HepG2 (cell line): ENCODE measurements around the gene C22orf42. TPM values are rescaled to one million over a fixed set of nuclear protein-coding genes. Genes with fewer than 3 reads are reported as not detected.
A peak's percentile ranks its signal among the peaks of the same experiment; 100 is the strongest.

Source experiments
- ATAC-seq: fragments of 200-7000 bp; cut with Tn5 transposase; 3 replicates; pipeline ENCODE4 v1.9.1; 2020; ENCODE audit warnings: mild to moderate bottlenecking, moderate library complexity
- BruUV-seq: library from RNA; stranded (reverse); fragments of 400-500 nt; replicated peaks from 2 replicates; lab custom pipeline; 2021; lab: Mats Ljungman, UMichigan
- CTCF ChIA-PET: fragments of 300-600 bp; formaldehyde crosslinking; extraction: SDS; loops from one replicate; lab custom pipeline; 2021; ENCODE audit warnings: low total read pairs, inconsistent platforms, low intra/inter-chr PET ratio; lab: Yijun Ruan, JAX
- POLR2A ChIA-PET: fragments of 350-600 bp; sonication (Branson Sonifier 250); formaldehyde crosslinking; loops from one replicate; lab custom pipeline; 2020; ENCODE audit warnings: antibody characterized with exemption, inconsistent platforms; lab: Yijun Ruan, JAX
- DNase-seq: peaks from one replicate; pipeline ENCODE4 v3.0.0-alpha.2; 2015; ENCODE audit warnings: low spot score
- FAIRE-seq: peaks from 3 replicates; lab custom pipeline; 2011; peaks lifted over from hg19 to GRCh38; lab: Jason Lieb, UNC
- H2AFZ ChIP-seq: one replicate; pipeline ENCODE4 v1.6.1; 2011; ENCODE audit warnings: low read length, inconsistent platforms
- H3K27ac ChIP-seq: fragments of 300-600 bp; 3 replicates; pipeline ENCODE4 v1.8.0; 2011; ENCODE audit warnings: mixed run types, mild to moderate bottlenecking, mixed read lengths, low read length, inconsistent platforms; ENCODE audit not compliant: insufficient read depth; ENCODE audit errors: extremely low read length
- H3K27me3 ChIP-seq, 2 experiments: fragments of 200-600 bp in 1 of 2; 2 replicates in 1 of 2; 3 replicates in 1 of 2; pipeline versions ENCODE4 v1.6.0 to v1.8.0; 2011; ENCODE audit warnings: low read length in 2 of 2, mild to moderate bottlenecking in 2 of 2, moderate library complexity in 2 of 2, inconsistent platforms in 1 of 2; ENCODE audit not compliant: insufficient read depth in 2 of 2, control insufficient read depth in 1 of 2
- H3K36me3 ChIP-seq, 2 experiments: fragments of 200-600 bp in 1 of 2; replicated peaks in 1 of 2; 2 replicates in 1 of 2; 3 replicates in 1 of 2; pipeline versions ENCODE4 v1.5.1 to v1.8.0; 2011; ENCODE audit warnings: low read length in 2 of 2, inconsistent platforms in 1 of 2; ENCODE audit not compliant: insufficient read depth in 2 of 2, control insufficient read depth in 1 of 2
- H3K4me1 ChIP-seq: 2 replicates; pipeline ENCODE4 v1.5.1; 2012; ENCODE audit warnings: low read length, inconsistent platforms; ENCODE audit not compliant: insufficient read depth
- H3K4me2 ChIP-seq: 2 replicates; pipeline ENCODE4 v1.6.0; 2011; ENCODE audit warnings: low read depth, low read length, inconsistent platforms
- H3K4me3 ChIP-seq, 3 experiments: fragments of 200-600 bp in 1 of 3; sonication (generic), shearing (Covaris generic) in 1 of 3; replicated peaks in 1 of 3; 2 replicates each; pipeline ENCODE4 v1.5.1; 2011 to 2016; ENCODE audit warnings: low read length in 3 of 3, inconsistent platforms in 2 of 3, low read depth in 2 of 3, mild to moderate bottlenecking in 2 of 3, control low read depth in 1 of 3, mixed read lengths in 1 of 3; ENCODE audit not compliant: insufficient read depth in 1 of 3
- H3K79me2 ChIP-seq: one replicate; pipeline ENCODE4 v1.6.1; 2011; ENCODE audit warnings: low read length, inconsistent platforms; ENCODE audit not compliant: insufficient read depth
- H3K9ac ChIP-seq: 2 replicates; pipeline ENCODE4 v1.6.0; 2011; ENCODE audit warnings: mild to moderate bottlenecking, low read depth, low read length, inconsistent platforms; ENCODE audit not compliant: insufficient read depth
- H3K9me3 ChIP-seq: 2 replicates; pipeline ENCODE4 v1.5.1; 2012; ENCODE audit warnings: mild to moderate bottlenecking, low read length
- H4K20me1 ChIP-seq: 2 replicates; pipeline ENCODE4 v1.6.0; 2011; ENCODE audit warnings: inconsistent platforms, mild to moderate bottlenecking, low read length, moderate library complexity; ENCODE audit not compliant: insufficient read depth
- CAMTA2 ChIP-seq: sonication (generic); formaldehyde crosslinking; IDR thresholded peaks from 2 replicates; pipeline ENCODE4 v1.4.0; 2020; ENCODE audit warnings: mild to moderate bottlenecking, missing genetic modification reagents, borderline replicate concordance
- FOXM1 ChIP-seq: sonication (generic); formaldehyde crosslinking; IDR thresholded peaks from 2 replicates; pipeline ENCODE4 v1.5.0; 2020; ENCODE audit warnings: missing genetic modification reagents
- JUN ChIP-seq: sonication (generic); formaldehyde crosslinking; IDR thresholded peaks from 2 replicates; pipeline ENCODE4 v1.4.0; 2020; ENCODE audit warnings: mild to moderate bottlenecking, missing genetic modification reagents
- POLR2G ChIP-seq: fragments of 200-400 bp; formaldehyde crosslinking; IDR thresholded peaks from 2 replicates; pipeline ENCODE4 v1.6.1; 2018; ENCODE audit warnings: mild to moderate bottlenecking, low read depth, low read length, moderate library complexity
- SYNCRIP ChIP-seq: fragments of 200-400 bp; formaldehyde crosslinking; IDR thresholded peaks from 2 replicates; pipeline ENCODE4 v1.6.1; 2018; ENCODE audit warnings: mild to moderate bottlenecking, low read depth, low read length; ENCODE audit not compliant: insufficient read depth
- ZFP36 ChIP-seq: fragments of 150-350 bp; IDR thresholded peaks from 2 replicates; pipeline ENCODE4 v1.6.1; 2018; ENCODE audit warnings: borderline replicate concordance, low read length, low read depth; ENCODE audit not compliant: partially characterized antibody
- ZNF3 ChIP-seq: IDR thresholded peaks from 2 replicates; pipeline ENCODE4 v1.7.0; 2017; ENCODE audit warnings: inconsistent platforms
- ZNF629 ChIP-seq: sonication (generic); formaldehyde crosslinking; conservative IDR thresholded peaks from 2 replicates; pipeline ENCODE4 v1.5.0; 2020; ENCODE audit warnings: missing genetic modification reagents
- ZNF703 ChIP-seq: sonication (generic); formaldehyde crosslinking; IDR thresholded peaks from 2 replicates; pipeline ENCODE4 v1.5.1; 2020; ENCODE audit warnings: missing genetic modification reagents, mild to moderate bottlenecking, moderate library complexity, borderline replicate concordance
- WGBS: methylation state at CpG from one replicate; pipeline ENCODE4 v1.1.6; 2017; ENCODE audit warnings: low lambda C conversion rate; 5-methylcytosine and 5-hydroxymethylcytosine counted together
- in situ Hi-C: cut with HindIII; loops from 2 replicates; pipeline ENCODE4 v1.10.0; 2017; ENCODE audit warnings: low pct_unique_long_range_greater_than_20kb; ENCODE audit not compliant: extremely low pct_ligation_motif_present
- intact Hi-C: fragments of 100-400 bp; cut with micrococcal nuclease; formaldehyde crosslinking; loops from one replicate; pipeline ENCODE4 v1.10.0; 2022; ENCODE audit not compliant: unreplicated experiment
- polyA plus RNA-seq, 8 experiments: library from polyadenylated mRNA; depleted of rRNA in 3 of 8; stranded (reverse) in 7 of 8; unstranded in 1 of 8; fragments of >200 nt; fragmentation: Illumina TruSeq in 4 of 8; extraction: Trizol in 4 of 8; gene quantifications; 2 replicates each; pipeline versions ENCODE4 v1.2.1 to v1.2.3, GENCODE V29; 2011 to 2016; ENCODE audit warnings: low read depth in 4 of 8, missing spikeins in 1 of 8, mixed read lengths in 1 of 8; ENCODE audit not compliant: insufficient read depth in 1 of 8
- total RNA-seq, 5 experiments: library from RNA; depleted of rRNA; stranded (reverse); fragments of >200 nt; fragmentation: Illumina TruSeq; extraction: Trizol; gene quantifications; 2 replicates each; pipeline ENCODE4 v1.2.3, GENCODE V29; 2016; ENCODE audit warnings: low read depth in 1 of 5
- TF ChIP-seq, protein P1 (sequence below): sonication (generic); formaldehyde crosslinking; IDR thresholded peaks from 2 replicates; pipeline ENCODE4 v1.4.0; 2020; ENCODE audit warnings: mild to moderate bottlenecking, missing genetic modification reagents
- TF ChIP-seq, protein P2 (sequence below): fragments of 450-650 bp; IDR thresholded peaks from 2 replicates; pipeline ENCODE4 v1.6.1; 2016
- TF ChIP-seq, protein P3 (sequence below): IDR thresholded peaks from 2 replicates; pipeline ENCODE4 v1.6.1; 2018; ENCODE audit warnings: missing genetic modification reagents, mild to moderate bottlenecking, missing compliant biosample characterization
- TF ChIP-seq, protein P4 (sequence below), 2 experiments: sonication (generic) in 1 of 2; formaldehyde crosslinking in 1 of 2; IDR thresholded peaks; 2 replicates each; pipeline versions ENCODE4 v1.4.0 to v1.6.1; 2016 to 2020; ENCODE audit warnings: borderline replicate concordance in 1 of 2, low read depth in 1 of 2, mild to moderate bottlenecking in 1 of 2, missing genetic modification reagents in 1 of 2

The C22orf42 gene
- total and polyA plus RNA-seq, 2 of the 13 experiments (the other 11 are each of a cell fraction or from before 2014, with no cell fraction given): not detected

DNA sequence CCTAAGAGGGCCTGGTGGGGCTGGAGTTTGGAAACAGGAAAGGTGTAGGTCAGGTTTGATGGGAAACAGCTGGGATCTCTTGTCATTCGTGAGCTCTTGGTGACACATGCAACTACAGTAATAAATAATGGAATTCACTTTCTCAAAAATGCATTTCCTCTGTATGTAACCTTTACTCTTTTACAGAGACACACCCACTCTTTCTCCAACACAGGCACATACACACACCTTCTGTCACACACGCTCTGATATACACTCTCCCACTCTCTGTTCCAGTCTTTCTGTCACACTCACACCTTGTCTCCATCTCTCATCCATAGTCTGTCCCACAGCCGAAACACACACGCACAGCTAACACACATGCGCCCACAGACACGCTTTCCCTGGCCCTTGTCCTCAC lies 6.6 kb upstream of the C22orf42 start (continued):
- TF ChIP-seq, protein P1, sequence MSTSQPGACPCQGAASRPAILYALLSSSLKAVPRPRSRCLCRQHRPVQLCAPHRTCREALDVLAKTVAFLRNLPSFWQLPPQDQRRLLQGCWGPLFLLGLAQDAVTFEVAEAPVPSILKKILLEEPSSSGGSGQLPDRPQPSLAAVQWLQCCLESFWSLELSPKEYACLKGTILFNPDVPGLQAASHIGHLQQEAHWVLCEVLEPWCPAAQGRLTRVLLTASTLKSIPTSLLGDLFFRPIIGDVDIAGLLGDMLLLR (CRISPR knock-in tag): no peak
- TF ChIP-seq ZNF703 (CRISPR knock-in tag) (no peak), SYNCRIP (no peak), CAMTA2 (CRISPR knock-in tag) (no peak), JUN (CRISPR knock-in tag) (no peak), ZNF629 (CRISPR knock-in tag) (no peak)

DNA sequence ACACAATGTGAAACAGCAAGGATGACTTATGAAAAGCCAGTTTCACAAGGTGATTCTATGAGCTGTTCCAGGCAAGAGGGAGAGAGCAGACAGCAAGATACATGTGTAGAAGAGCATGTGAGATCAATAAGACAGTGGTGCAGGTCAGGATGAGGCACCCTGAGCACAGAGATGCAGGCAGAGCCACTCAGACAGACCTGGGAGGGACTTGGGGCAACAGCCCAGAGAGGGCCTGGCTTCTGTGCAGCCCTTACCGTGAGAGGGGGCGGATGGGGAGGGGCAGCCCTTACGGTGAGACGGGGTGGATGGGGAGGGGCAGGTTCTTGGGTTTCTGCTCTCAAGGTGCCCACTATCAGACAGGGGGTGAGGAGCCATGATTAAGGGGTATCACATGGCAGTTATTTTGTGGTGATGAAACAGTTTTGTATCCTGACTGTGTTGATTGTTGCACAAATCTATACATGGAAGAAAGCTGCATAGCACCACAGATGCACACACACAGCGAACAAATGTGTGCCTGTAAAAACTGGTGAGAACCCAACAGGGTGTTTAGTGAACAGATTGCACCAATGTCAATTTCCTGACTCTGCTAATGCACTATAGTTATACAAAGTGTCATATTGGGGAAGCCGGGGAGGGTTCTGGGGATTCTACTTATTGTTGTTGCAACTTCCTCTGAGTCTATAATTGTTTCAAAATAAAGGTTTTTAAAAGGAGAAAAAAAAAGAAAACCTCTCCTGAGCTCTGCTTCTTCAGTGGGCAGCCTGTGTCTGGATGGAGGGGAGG lies 5.2 kb upstream of the C22orf42 start:
- in situ Hi-C loops (no loop called here), intact Hi-C loops (no loop called here)
- ATAC-seq (no peak), DNase-seq (no peak), FAIRE-seq (no peak)
- Histone ChIP-seq H3K9ac (no peak overlapping the region), H3K36me3 (no peaks in the 10 kb centered on the region), H3K27me3 (peaks cover 1 to 8% of the 10 kb centered on the region in 2 experiments; a peak in 2 of 5 replicates), H3K27ac (no peak overlapping the region), H3K4me1 (no peaks in the 10 kb centered on the region), H3K4me2 (no peak overlapping the region), H3K79me2 (no peaks in the 10 kb centered on the region), H2AFZ (no peak overlapping the region), H3K9me3 (no peaks in the 10 kb centered on the region), H3K4me3 (no peak overlapping the region), H4K20me1 (no peaks in the 10 kb centered on the region)
- ChIA-PET CTCF (no interaction called here), POLR2A (no interaction called here)
- TF ChIP-seq POLR2G (no peak), ZFP36 (no peak), ZNF3 (CRISPR knock-in tag) (no peak), FOXM1 (no peak)
- TF ChIP-seq, protein P2, sequence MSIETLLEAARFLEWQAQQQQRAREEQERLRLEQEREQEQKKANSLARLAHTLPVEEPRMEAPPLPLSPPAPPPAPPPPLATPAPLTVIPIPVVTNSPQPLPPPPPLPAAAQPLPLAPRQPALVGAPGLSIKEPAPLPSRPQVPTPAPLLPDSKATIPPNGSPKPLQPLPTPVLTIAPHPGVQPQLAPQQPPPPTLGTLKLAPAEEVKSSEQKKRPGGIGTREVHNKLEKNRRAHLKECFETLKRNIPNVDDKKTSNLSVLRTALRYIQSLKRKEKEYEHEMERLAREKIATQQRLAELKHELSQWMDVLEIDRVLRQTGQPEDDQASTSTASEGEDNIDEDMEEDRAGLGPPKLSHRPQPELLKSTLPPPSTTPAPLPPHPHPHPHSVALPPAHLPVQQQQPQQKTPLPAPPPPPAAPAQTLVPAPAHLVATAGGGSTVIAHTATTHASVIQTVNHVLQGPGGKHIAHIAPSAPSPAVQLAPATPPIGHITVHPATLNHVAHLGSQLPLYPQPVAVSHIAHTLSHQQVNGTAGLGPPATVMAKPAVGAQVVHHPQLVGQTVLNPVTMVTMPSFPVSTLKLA: peak; percentile 77; the same call in 1 of the 2 replicates
- TF ChIP-seq, protein P3, sequence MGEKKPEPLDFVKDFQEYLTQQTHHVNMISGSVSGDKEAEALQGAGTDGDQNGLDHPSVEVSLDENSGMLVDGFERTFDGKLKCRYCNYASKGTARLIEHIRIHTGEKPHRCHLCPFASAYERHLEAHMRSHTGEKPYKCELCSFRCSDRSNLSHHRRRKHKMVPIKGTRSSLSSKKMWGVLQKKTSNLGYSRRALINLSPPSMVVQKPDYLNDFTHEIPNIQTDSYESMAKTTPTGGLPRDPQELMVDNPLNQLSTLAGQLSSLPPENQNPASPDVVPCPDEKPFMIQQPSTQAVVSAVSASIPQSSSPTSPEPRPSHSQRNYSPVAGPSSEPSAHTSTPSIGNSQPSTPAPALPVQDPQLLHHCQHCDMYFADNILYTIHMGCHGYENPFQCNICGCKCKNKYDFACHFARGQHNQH: no peak
- TF ChIP-seq, protein P4, sequence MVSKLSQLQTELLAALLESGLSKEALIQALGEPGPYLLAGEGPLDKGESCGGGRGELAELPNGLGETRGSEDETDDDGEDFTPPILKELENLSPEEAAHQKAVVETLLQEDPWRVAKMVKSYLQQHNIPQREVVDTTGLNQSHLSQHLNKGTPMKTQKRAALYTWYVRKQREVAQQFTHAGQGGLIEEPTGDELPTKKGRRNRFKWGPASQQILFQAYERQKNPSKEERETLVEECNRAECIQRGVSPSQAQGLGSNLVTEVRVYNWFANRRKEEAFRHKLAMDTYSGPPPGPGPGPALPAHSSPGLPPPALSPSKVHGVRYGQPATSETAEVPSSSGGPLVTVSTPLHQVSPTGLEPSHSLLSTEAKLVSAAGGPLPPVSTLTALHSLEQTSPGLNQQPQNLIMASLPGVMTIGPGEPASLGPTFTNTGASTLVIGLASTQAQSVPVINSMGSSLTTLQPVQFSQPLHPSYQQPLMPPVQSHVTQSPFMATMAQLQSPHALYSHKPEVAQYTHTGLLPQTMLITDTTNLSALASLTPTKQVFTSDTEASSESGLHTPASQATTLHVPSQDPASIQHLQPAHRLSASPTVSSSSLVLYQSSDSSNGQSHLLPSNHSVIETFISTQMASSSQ (IDR thresholded peaks at IDR 0.05; ENCODE audit: low read depth): no peak
- TF ChIP-seq, protein P4 (CRISPR knock-in tag; IDR thresholded peaks at IDR 0.05; ENCODE audit: borderline replicate concordance): no peak
- WGBS: 0% methylated on average over 4 of the region's 6 CpGs
- no TSS peak for BruUV-seq
